Measurements from ENCODE around the gene LBHD2. TPM values are rescaled to one million over a fixed set of nuclear protein-coding genes. Genes with fewer than 3 reads are reported as not detected.

Gene LBHD2
- total and polyA plus RNA-seq, 7 donors, result 0.17 TPM; not detected in 6

- peak; percentile 68 for DNase-seq
- peak overlapping the region; percentile 31 to 74 (median 38) for H3K27ac ChIP-seq
- intact Hi-C loops (cut with DNase I), result no loop called here
- WGBS, 2 donors, result 9 to 62% methylated on average over 8 of the region's 8 CpGs
- H3K4me1 ChIP-seq, result no peaks in the 10 kb centered on the region
- TF ChIP-seq POLR2AphosphoS5 (IDR thresholded peaks at IDR 0.05) (peak in 1 of 4 donors; percentile 27), POLR2A (IDR thresholded peaks at IDR 0.05) (no peak), EP300 (IDR thresholded peaks at IDR 0.05) (no peak), CTCF (IDR thresholded peaks at IDR 0.05) (no peak)
- H3K9me3 ChIP-seq, result no peaks in the 10 kb centered on the region
- H3K36me3 ChIP-seq, result no peaks in the 10 kb centered on the region
- no peaks in the 10 kb centered on the region for H3K27me3 ChIP-seq
- no peak overlapping the region for H3K4me3 ChIP-seq
Measured at GRCh38 chr14:103067231-103067954, 16.6 kb upstream of the LBHD2 start.

GRCh38 chr14:103068351-103069073, 15.5 kb upstream of the LBHD2 start:
- Histone ChIP-seq H3K4me3 (no peak overlapping the region), H3K27ac (peak overlapping the region in 1 of 4 donors; percentile 74), H3K27me3 (no peaks in the 10 kb centered on the region), H3K9me3 (no peaks in the 10 kb centered on the region), H3K4me1 (no peaks in the 10 kb centered on the region), H3K36me3 (no peaks in the 10 kb centered on the region)
- WGBS, 2 donors, result 39 to 69% methylated on average over 22 of the region's 22 CpGs
- TF ChIP-seq POLR2AphosphoS5 (IDR thresholded peaks at IDR 0.05), result no peak
- no peak for TF ChIP-seq EP300 (IDR thresholded peaks at IDR 0.05)
- intact Hi-C loops (cut with DNase I), result no loop called here
- DNase-seq, result peak; percentile 63

GRCh38 chr14:103070263-103070885, 13.6 kb upstream of the LBHD2 start:
- WGBS, 2 donors, result 86 to 93% methylated on average over 8 of the region's 8 CpGs
- Histone ChIP-seq H3K27me3 (no peaks in the 10 kb centered on the region), H3K4me1 (peaks cover 0 to 7% (median 5%) of the 10 kb centered on the region in 4 donors), H3K9me3 (no peaks in the 10 kb centered on the region), H3K4me3 (no peak overlapping the region), H3K27ac (no peak overlapping the region), H3K36me3 (no peaks in the 10 kb centered on the region)
- intact Hi-C loops (cut with DNase I), result no loop called here
- no peak for TF ChIP-seq CTCF (IDR thresholded peaks at IDR 0.05)
- TF ChIP-seq EP300 (IDR thresholded peaks at IDR 0.05), result no peak
- no peak for DNase-seq

- whole genome bisulfite sequencing, 2 donors, result 30 to 83% methylated on average over 21 of the region's 21 CpGs
- Histone ChIP-seq H3K4me3 (no peak overlapping the region), H3K4me1 (peaks cover 0 to 11% (median 9%) of the 10 kb centered on the region in 4 donors), H3K9me3 (no peaks in the 10 kb centered on the region), H3K36me3 (no peaks in the 10 kb centered on the region), H3K27ac (peak overlapping the region in 1 of 4 donors; percentile 48), H3K27me3 (no peaks in the 10 kb centered on the region)
- intact Hi-C loops (cut with DNase I), result no loop called here
- TF ChIP-seq POLR2A (IDR thresholded peaks at IDR 0.05), result no peak
- TF ChIP-seq EP300 (IDR thresholded peaks at IDR 0.05), result no peak
- TF ChIP-seq CTCF (IDR thresholded peaks at IDR 0.05), result no peak
- no peak for TF ChIP-seq POLR2AphosphoS5 (IDR thresholded peaks at IDR 0.05)
- DNase-seq, result peak; percentile 64
Measured at GRCh38 chr14:103070971-103071542, 13.0 kb upstream of the LBHD2 start.
